H1 (cell line): ENCODE data around the gene CDCA5. TPM values are rescaled to one million over a fixed set of nuclear protein-coding genes. Genes with fewer than 3 reads are reported as not detected.

Experiments
- CTCF ChIA-PET: fragments of 300-600 bp; sonication (Branson Sonifier 250); formaldehyde crosslinking; loops from one replicate; lab custom pipeline; 2021; ENCODE audit not compliant: partially characterized antibody; lab: Charles Lee
- POLR2A ChIA-PET: fragments of 300-600 bp; sonication (Branson Sonifier 250); formaldehyde crosslinking; loops from one replicate; lab custom pipeline; 2021; ENCODE audit warnings: inconsistent platforms; ENCODE audit not compliant: partially characterized antibody; lab: Charles Lee
- DNase-seq, 2 experiments: peaks; one replicate each; pipeline versions ENCODE4 v3.0.0 to v3.0.0-alpha.2; 2010 to 2022; ENCODE audit warnings: low spot score in 2 of 2, low read depth in 1 of 2, mixed read lengths in 1 of 2
- FAIRE-seq: peaks from 2 replicates; lab custom pipeline; 2011; peaks lifted over from hg19 to GRCh38; lab: Jason Lieb, UNC
- H2AFZ ChIP-seq: 2 replicates; pipeline ENCODE4 v1.8.1; 2012; ENCODE audit warnings: low read length, inconsistent platforms
- H2AK5ac ChIP-seq: 2 replicates; pipeline ENCODE4 v1.6.1; 2013; ENCODE audit warnings: low read depth, low read length
- H2BK120ac ChIP-seq: replicated peaks from 2 replicates; pipeline ENCODE3; 2013; ENCODE audit warnings: low read depth, low read length, inconsistent platforms
- H2BK12ac ChIP-seq: 2 replicates; pipeline ENCODE4 v1.6.1; 2013; ENCODE audit warnings: low read depth, low read length
- H2BK15ac ChIP-seq: 2 replicates; pipeline ENCODE4 v1.6.1; 2013; ENCODE audit warnings: low read length
- H2BK20ac ChIP-seq: 2 replicates; pipeline ENCODE4 v1.6.1; 2013; ENCODE audit warnings: low read length
- H2BK5ac ChIP-seq: 2 replicates; pipeline ENCODE4 v1.6.1; 2013; ENCODE audit warnings: low read depth, low read length
- H3K14ac ChIP-seq: 2 replicates; pipeline ENCODE4 v1.6.1; 2013; ENCODE audit warnings: inconsistent platforms; ENCODE audit not compliant: insufficient read length
- H3K18ac ChIP-seq: 2 replicates; pipeline ENCODE4 v1.6.1; 2013; ENCODE audit warnings: low read length; ENCODE audit errors: extremely low read depth
- H3K23ac ChIP-seq: 2 replicates; pipeline ENCODE4 v1.6.1; 2013; ENCODE audit warnings: inconsistent platforms; ENCODE audit not compliant: insufficient read length
- H3K23me2 ChIP-seq: 2 replicates; pipeline ENCODE4 v1.6.1; 2013; ENCODE audit warnings: low read depth, low read length
- H3K27ac ChIP-seq: 2 replicates; pipeline ENCODE4 v1.6.1; 2011; ENCODE audit warnings: low read depth, low read length, inconsistent platforms
- H3K27me3 ChIP-seq, 4 experiments: replicated peaks in 1 of 4; 1 replicate in 1 of 4; 2 replicates in 3 of 4; pipeline versions ENCODE4 v1.6.1 to v1.8.1; 2011 to 2013; ENCODE audit warnings: low read length in 3 of 4, mild to moderate bottlenecking in 3 of 4, inconsistent platforms in 2 of 4, mixed read lengths in 2 of 4, moderate library complexity in 1 of 4; ENCODE audit not compliant: control insufficient read depth in 3 of 4, insufficient read depth in 3 of 4; ENCODE audit errors: extremely low read depth in 1 of 4
- H3K36me3 ChIP-seq, 4 experiments: 2 replicates each; pipeline versions ENCODE4 v1.6.1 to v1.8.1; 2011 to 2013; ENCODE audit warnings: mild to moderate bottlenecking in 4 of 4, low read length in 3 of 4, moderate library complexity in 2 of 4, control low read depth in 1 of 4, inconsistent platforms in 1 of 4; ENCODE audit not compliant: insufficient read depth in 4 of 4, control insufficient read depth in 2 of 4
- H3K4ac ChIP-seq: replicated peaks from 2 replicates; pipeline ENCODE3; 2013; ENCODE audit warnings: low read length, low read depth, mixed read lengths, inconsistent platforms; ENCODE audit not compliant: insufficient read length
- H3K4me1 ChIP-seq, 4 experiments: replicated peaks in 1 of 4; 1 replicate in 1 of 4; 2 replicates in 3 of 4; pipeline versions ENCODE4 v1.6.1 to v1.8.1; 2011 to 2013; ENCODE audit warnings: low read length in 3 of 4, inconsistent platforms in 2 of 4, mixed read lengths in 1 of 4; ENCODE audit not compliant: insufficient read depth in 4 of 4, control insufficient read depth in 3 of 4
- H3K4me2 ChIP-seq, 2 experiments: 2 replicates each; pipeline versions ENCODE4 v1.6.1 to v1.8.1; 2011 to 2013; ENCODE audit warnings: low read depth in 2 of 2, low read length in 2 of 2, control low read depth in 1 of 2, inconsistent platforms in 1 of 2, mild to moderate bottlenecking in 1 of 2; ENCODE audit not compliant: insufficient read depth in 1 of 2
- H3K4me3 ChIP-seq, 4 experiments: fragments of 200-600, 300-600 bp in 1 of 4; sonication (generic), shearing (Covaris generic), sonication (Bioruptor Twin) in 1 of 4; 2 replicates each; pipeline versions ENCODE4 v1.5.1 to v1.8.1; 2011 to 2016; ENCODE audit warnings: low read length in 4 of 4, low read depth in 3 of 4, control low read depth in 2 of 4, inconsistent platforms in 2 of 4, mild to moderate bottlenecking in 2 of 4, mixed read lengths in 1 of 4, moderate library complexity in 1 of 4; ENCODE audit not compliant: insufficient read depth in 2 of 4; ENCODE audit errors: extremely low read depth in 1 of 4
- H3K56ac ChIP-seq: replicated peaks from 2 replicates; pipeline ENCODE3; 2013; ENCODE audit warnings: low read depth, mild to moderate bottlenecking, mixed read lengths, low read length, inconsistent platforms; ENCODE audit not compliant: insufficient read length
- H3K79me1 ChIP-seq: 2 replicates; pipeline ENCODE4 v1.6.1; 2013; ENCODE audit warnings: low read depth, low read length, control low read depth
- H3K79me2 ChIP-seq, 2 experiments: 2 replicates each; pipeline versions ENCODE4 v1.6.1 to v1.8.1; 2012 to 2013; ENCODE audit warnings: low read length in 2 of 2, mild to moderate bottlenecking in 2 of 2, inconsistent platforms in 1 of 2; ENCODE audit not compliant: insufficient read depth in 2 of 2, control insufficient read depth in 1 of 2
- H3K9ac ChIP-seq, 4 experiments: replicated peaks in 1 of 4; 1 replicate in 1 of 4; 2 replicates in 3 of 4; pipeline versions ENCODE4 v1.6.1 to v1.8.1; 2011 to 2013; ENCODE audit warnings: low read depth in 3 of 4, low read length in 3 of 4, control low read depth in 2 of 4, mild to moderate bottlenecking in 2 of 4, moderate library complexity in 2 of 4, inconsistent platforms in 1 of 4; ENCODE audit errors: extremely low read depth in 1 of 4
- H3K9me3 ChIP-seq, 2 experiments: 2 replicates each; pipeline versions ENCODE4 v1.6.1 to v1.8.1; 2012 to 2013; ENCODE audit warnings: mild to moderate bottlenecking in 2 of 2, moderate library complexity in 2 of 2, control low read depth in 1 of 2, inconsistent platforms in 1 of 2, low read depth in 1 of 2, low read length in 1 of 2, mixed read lengths in 1 of 2; ENCODE audit not compliant: insufficient read depth in 2 of 2
- H4K20me1 ChIP-seq, 2 experiments: replicated peaks in 1 of 2; 2 replicates each; pipeline versions ENCODE3 to v1.8.1; 2011 to 2013; ENCODE audit warnings: inconsistent platforms in 2 of 2, low read length in 2 of 2, mild to moderate bottlenecking in 1 of 2; ENCODE audit not compliant: insufficient read depth in 2 of 2, control insufficient read depth in 1 of 2
- H4K5ac ChIP-seq: 2 replicates; pipeline ENCODE4 v1.6.1; 2013; ENCODE audit warnings: low read length, low read depth, mixed read lengths, inconsistent platforms; ENCODE audit not compliant: insufficient read length
- H4K8ac ChIP-seq: 2 replicates; pipeline ENCODE4 v1.8.0; 2013; ENCODE audit warnings: mild to moderate bottlenecking, moderate library complexity, low read length, inconsistent platforms; ENCODE audit not compliant: insufficient read depth; ENCODE audit errors: extremely low read depth
- H4K91ac ChIP-seq: replicated peaks from 2 replicates; pipeline ENCODE3; 2013; ENCODE audit warnings: low read length, mixed read lengths, inconsistent platforms; ENCODE audit not compliant: insufficient read length
- BCL11A ChIP-seq, 2 experiments: IDR thresholded peaks; one replicate each; pipeline ENCODE4 v1.6.1; 2011; ENCODE audit warnings: low read depth in 2 of 2, low read length in 2 of 2, mild to moderate bottlenecking in 2 of 2
- CBX5 ChIP-seq: fragments of 300-800, 300-1000 bp; sonication (generic); IDR thresholded peaks from 2 replicates; pipeline ENCODE4 v1.7.1; 2016; ENCODE audit warnings: antibody characterized with exemption, low read length, low read depth
- CBX8 ChIP-seq: fragments of 300-800, 300-1000 bp; sonication (generic); IDR thresholded peaks from 2 replicates; pipeline ENCODE4 v1.7.1; 2016; ENCODE audit warnings: low read depth, low read length, borderline replicate concordance
- CHD2 ChIP-seq: IDR thresholded peaks from 2 replicates; pipeline ENCODE4 v1.6.1; 2012; ENCODE audit warnings: low read length, improper control_type of control experiment
- CREB1 ChIP-seq: IDR thresholded peaks from 2 replicates; pipeline ENCODE4 v1.6.1; 2012; ENCODE audit warnings: inconsistent platforms
- CTBP2 ChIP-seq: IDR thresholded peaks from 2 replicates; pipeline ENCODE4 v1.7.0; 2011; ENCODE audit warnings: borderline replicate concordance, mild to moderate bottlenecking, moderate library complexity, mixed read lengths, low read length; ENCODE audit not compliant: insufficient read depth, insufficient read length
- HDAC6 ChIP-seq: IDR thresholded peaks from one replicate; pipeline ENCODE4 v1.7.1; 2012; ENCODE audit warnings: low read depth, mild to moderate bottlenecking, inconsistent platforms, low read length, moderate library complexity
- KDM4A ChIP-seq: IDR thresholded peaks from one replicate; pipeline ENCODE4 v1.7.1; 2012; ENCODE audit warnings: low read depth, mild to moderate bottlenecking, moderate library complexity, low read length, inconsistent platforms; ENCODE audit not compliant: severe bottlenecking
- SAP30 ChIP-seq: fragments of 300-600 bp; sonication (generic); IDR thresholded peaks from 2 replicates; pipeline ENCODE4 v1.7.1; 2012; ENCODE audit warnings: low read length, moderate library complexity, mild to moderate bottlenecking, inconsistent platforms; ENCODE audit not compliant: insufficient read depth, insufficient replicate concordance
- SIX5 ChIP-seq: IDR thresholded peaks from 2 replicates; pipeline ENCODE4 v1.6.1; 2011; ENCODE audit warnings: mild to moderate bottlenecking, low read depth, low read length
- SP1 ChIP-seq: IDR thresholded peaks from 2 replicates; pipeline ENCODE4 v1.6.1; 2011; ENCODE audit warnings: low read depth, low read length
- SP4 ChIP-seq: IDR thresholded peaks from 2 replicates; pipeline ENCODE4 v1.6.1; 2012; ENCODE audit warnings: low read length, inconsistent platforms
- SRF ChIP-seq: IDR thresholded peaks from 2 replicates; pipeline ENCODE4 v1.6.1; 2011; ENCODE audit warnings: mild to moderate bottlenecking, low read depth, low read length, moderate library complexity
- TCF12 ChIP-seq: IDR thresholded peaks from 2 replicates; pipeline ENCODE4 v1.6.1; 2011; ENCODE audit warnings: low read depth, mild to moderate bottlenecking, low read length
- YY1 ChIP-seq: IDR thresholded peaks from 2 replicates; pipeline ENCODE4 v1.6.1; 2011; ENCODE audit warnings: low read depth, mild to moderate bottlenecking, low read length
- WGBS, 2 experiments: shearing (Covaris generic) in 1 of 2; methylation state at CpG; one replicate each; pipeline versions ENCODE4 v1.1.6 to v1.1.7; 2013 to 2015; ENCODE audit warnings: low lambda C conversion rate in 2 of 2, mixed read lengths in 2 of 2, inconsistent platforms in 1 of 2, low coverage in 1 of 2, missing lambda C conversion rate in 1 of 2; ENCODE audit not compliant: insufficient replicate concordance in 2 of 2, insufficient coverage in 1 of 2, insufficient read length in 1 of 2; ENCODE audit errors: extremely low coverage in 1 of 2, missing lambda C conversion rate in 1 of 2; 5-methylcytosine and 5-hydroxymethylcytosine counted together
- polyA plus RNA-seq, 7 experiments: library from polyadenylated mRNA; depleted of rRNA in 3 of 7; stranded (reverse) in 5 of 7; unstranded in 2 of 7; fragments of >200 nt in 5 of 7; fragments of 200-250 nt in 2 of 7; gene quantifications; 1 replicate in 5 of 7; 2 replicates in 1 of 7; 4 replicates in 1 of 7; pipeline versions ENCODE4 v1.2.1 to v1.2.3, GENCODE V29; 2011 to 2013; ENCODE audit warnings: missing spikeins in 2 of 7, mixed read lengths in 2 of 7
- total RNA-seq: library from RNA; stranded (reverse); fragmentation: NEBNext Ultra II Directional; extraction: Animal tissue kit (Norgen Biotek cat#: 25700); gene quantifications from 2 replicates; pipeline ENCODE4 v1.2.1, GENCODE V29; 2021

The CDCA5 gene
- total and polyA plus RNA-seq, 2 of the 8 experiments (the other 6 are each of a cell fraction or from before 2014, with no cell fraction given) = 39.2 to 87.0 TPM

DNA sequence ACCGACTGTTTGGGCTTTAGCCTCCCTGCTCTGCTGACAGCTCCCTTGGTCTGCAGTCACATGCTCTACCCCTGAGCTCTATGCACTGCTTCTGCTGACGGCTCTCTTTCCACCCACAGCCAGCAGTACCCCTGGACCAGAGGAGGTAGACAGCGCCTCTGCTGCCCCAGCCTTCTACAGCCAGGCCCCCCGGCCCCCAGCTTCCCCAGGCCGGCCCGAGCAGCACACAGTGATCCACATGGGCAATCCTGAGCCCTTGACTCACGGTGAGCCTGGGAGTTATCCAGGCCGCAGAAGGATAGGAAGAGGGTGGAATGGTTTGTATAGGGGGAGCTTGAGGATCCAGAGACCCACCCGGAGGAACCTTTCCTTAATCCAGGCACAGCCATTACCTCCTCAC is 3.0 kb upstream of the CDCA5 start:
- WGBS, 2 experiments = 85% methylated on average over 9 of the region's 9 CpGs; no CpG with 5 or more reads in 1 of the 2 experiments
- Histone ChIP-seq H3K79me1 (peaks cover 18% of the 10 kb centered on the region), H3K4me2 (no peak overlapping the region), H2BK15ac (no peak overlapping the region), H3K9me3 (no peaks in the 10 kb centered on the region), H2BK5ac (no peak overlapping the region), H3K4me1 (peaks cover 0 to 9% (median 4%) of the 10 kb centered on the region in 4 experiments; a peak in 5 of 7 replicates), H3K36me3 (peaks cover 3 to 14% (median 11%) of the 10 kb centered on the region in 4 experiments), H3K56ac (no peak overlapping the region), H3K9ac (no peak overlapping the region), H3K27ac (no peak overlapping the region), H4K20me1 (peaks cover 0 to 4% of the 10 kb centered on the region in 2 experiments), H3K4ac (no peak overlapping the region), H3K4me3 (no peak overlapping the region), H2AK5ac (no peak overlapping the region), H2BK20ac (no peak overlapping the region), H3K23ac (no peak overlapping the region), H3K27me3 (no peaks in the 10 kb centered on the region), H4K8ac (no peak overlapping the region), H3K79me2 (peaks cover 10 to 22% of the 10 kb centered on the region in 2 experiments), H4K91ac (no peak overlapping the region), H2BK120ac (no peak overlapping the region), H2AFZ (no peak overlapping the region), H3K18ac (no peak overlapping the region), H3K23me2 (peaks cover 8% of the 10 kb centered on the region), H4K5ac (no peak overlapping the region), H3K14ac (no peak overlapping the region), H2BK12ac (no peak overlapping the region)
- ChIA-PET POLR2A (interaction anchor here (0.7 to 16.8 kb wide), 4 partner anchors 11 to 30 kb away, joined by 3 to 230 read pairs (median 26); partner anchors contain the start of genes CDCA5, VPS51, ZFPL1 and ZNHIT2), CTCF (interaction anchor here (0.7 to 2.3 kb wide), 6 partner anchors 23 to 238 kb away, joined by 3 to 7 read pairs (median 3); partner anchors contain the start of gene TM7SF2)
- no peak for FAIRE-seq
- no peak for DNase-seq
- no peak for TF ChIP-seq SAP30
- no peak for TF ChIP-seq SRF
- no peak for TF ChIP-seq HDAC6
- TF ChIP-seq CBX5 = no peak
- TF ChIP-seq SP1 = no peak
- no peak for TF ChIP-seq CTBP2
- no peak for TF ChIP-seq TCF12
- no peak for TF ChIP-seq CREB1
- TF ChIP-seq SIX5 = no peak
- no peak for TF ChIP-seq SP4
- TF ChIP-seq BCL11A (IDR thresholded peaks at IDR 0.05; ENCODE audit: low read depth in 2 of 2, low read length in 2 of 2) = no peak
- TF ChIP-seq YY1 = no peak
- no peak for TF ChIP-seq KDM4A
- no peak for TF ChIP-seq CBX8
- no peak for TF ChIP-seq CHD2
